ENCODE data around the gene CGB1.

The CGB1 gene

GRCh38 chr19:48999481-49000325 is 37.0 kb downstream of the CGB1 start:
- Mint-ChIP-seq H3K27me3 (no peaks in the 10 kb centered on the region), H3K9me3 (ENCODE audit: low read depth) (no peaks in the 10 kb centered on the region), H3K36me3 (peaks cover 6% of the 10 kb centered on the region), H3K27ac (no peak overlapping the region), H3K4me3 (no peak overlapping the region), H3K4me1 (ENCODE audit: low read depth) (peaks cover 16% of the 10 kb centered on the region)

- peaks cover 24% of the 10 kb centered on the region for H3K4me1 Mint-ChIP-seq (ENCODE audit: low read depth)
- H3K9me3 Mint-ChIP-seq (ENCODE audit: low read depth), result no peaks in the 10 kb centered on the region
- no peak overlapping the region for H3K4me3 Mint-ChIP-seq
- H3K27me3 Mint-ChIP-seq, result no peaks in the 10 kb centered on the region
- H3K36me3 Mint-ChIP-seq, result peaks cover 8% of the 10 kb centered on the region
- no peak overlapping the region for H3K27ac Mint-ChIP-seq
These were observed 38.7 kb downstream of the CGB1 start for GRCh38 chr19:48997972-48998371.

DNA sequence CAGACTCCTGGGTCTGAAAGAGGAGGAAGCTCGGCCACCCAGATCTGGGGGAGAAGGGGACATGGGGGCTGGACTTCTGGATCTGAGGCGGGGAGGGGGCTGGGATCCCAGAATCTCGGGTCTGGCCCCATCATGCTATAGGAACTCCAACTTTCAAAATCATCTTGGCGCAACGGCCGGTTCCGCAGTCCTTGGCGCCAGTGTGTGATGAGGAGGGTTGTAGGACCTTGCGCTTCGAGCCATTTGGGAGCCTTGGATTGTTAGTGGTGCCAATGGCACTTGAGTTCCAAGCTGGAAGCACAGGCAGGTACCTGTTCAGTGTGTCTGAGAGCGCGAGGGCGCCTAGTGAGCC is 42.7 kb downstream of the CGB1 start:
- Mint-ChIP-seq H3K27ac (peak overlapping the region; percentile 98), H3K27me3 (no peaks in the 10 kb centered on the region), H3K4me1 (ENCODE audit: low read depth) (peaks cover 32% of the 10 kb centered on the region), H3K9me3 (ENCODE audit: low read depth) (no peaks in the 10 kb centered on the region), H3K36me3 (peaks cover 6% of the 10 kb centered on the region), H3K4me3 (peak overlapping the region; percentile 97)

- H3K27me3 Mint-ChIP-seq, result no peaks in the 10 kb centered on the region
- no peaks in the 10 kb centered on the region for H3K9me3 Mint-ChIP-seq (ENCODE audit: low read depth)
- H3K36me3 Mint-ChIP-seq, result peaks cover 6% of the 10 kb centered on the region
- H3K27ac Mint-ChIP-seq, result peak within 1 kb of the TSS; percentile 98
- peak within 1 kb of the TSS; percentile 97 for H3K4me3 Mint-ChIP-seq
- peaks cover 33% of the 10 kb centered on the region for H3K4me1 Mint-ChIP-seq (ENCODE audit: low read depth)
These were observed 43.3 kb downstream of the CGB1 start, which contains the start of the genes GYS1 and RUVBL2 for GRCh38 chr19:48993175-48994034. Gene GYS1 (minus strand): TSS chr19:48993309. CDS start chr19:48993112, 197 bp downstream. Gene RUVBL2 (plus strand): TSS chr19:48993887. CDS start chr19:48993912, 25 bp downstream.

DNA sequence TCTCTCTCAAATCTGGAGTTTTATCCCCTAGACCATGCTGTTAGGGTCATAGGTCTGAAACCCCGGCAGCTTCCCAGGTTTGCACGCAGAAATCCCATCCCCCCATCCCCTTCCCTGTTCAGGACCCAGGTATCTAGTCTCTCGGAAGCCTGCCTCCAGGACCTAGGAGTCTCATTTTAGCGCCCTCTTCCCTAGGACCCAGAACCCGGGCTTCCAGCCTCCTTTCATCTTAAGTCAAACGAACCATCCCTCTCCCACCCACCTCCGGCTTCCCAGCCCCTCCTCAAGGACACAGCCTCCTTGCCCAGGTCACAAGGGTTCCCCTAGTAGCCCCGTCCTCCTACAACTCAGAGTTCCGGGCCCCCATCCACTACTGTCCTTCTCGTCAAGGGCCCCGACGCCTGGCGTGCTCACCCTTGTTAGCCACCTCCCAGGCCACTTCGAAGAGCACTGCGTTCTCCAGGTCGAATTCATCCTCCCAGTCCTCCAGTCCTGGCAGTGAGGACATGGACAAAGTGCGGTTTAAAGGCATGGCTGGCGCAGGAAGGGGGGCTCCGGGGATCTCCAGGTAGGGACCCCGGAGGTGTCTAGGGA is 44.0 kb downstream of the CGB1 start:
- H3K4me3 Mint-ChIP-seq, result peak overlapping the region; percentile 97
- H3K27ac Mint-ChIP-seq, result peak overlapping the region; percentile 98
- H3K9me3 Mint-ChIP-seq (ENCODE audit: low read depth), result no peaks in the 10 kb centered on the region
- H3K36me3 Mint-ChIP-seq, result peaks cover 9% of the 10 kb centered on the region
- no peaks in the 10 kb centered on the region for H3K27me3 Mint-ChIP-seq
- H3K4me1 Mint-ChIP-seq (ENCODE audit: low read depth), result peaks cover 34% of the 10 kb centered on the region

GRCh38 chr19:48991873-48992580 is 44.7 kb downstream of the CGB1 start:
- peak overlapping the region; percentile 97 for H3K4me3 Mint-ChIP-seq
- no peaks in the 10 kb centered on the region for H3K27me3 Mint-ChIP-seq
- H3K4me1 Mint-ChIP-seq (ENCODE audit: low read depth), result peaks cover 36% of the 10 kb centered on the region
- peaks cover 9% of the 10 kb centered on the region for H3K36me3 Mint-ChIP-seq
- peak overlapping the region; percentile 98 for H3K27ac Mint-ChIP-seq
- H3K9me3 Mint-ChIP-seq (ENCODE audit: low read depth), result no peaks in the 10 kb centered on the region

DNA sequence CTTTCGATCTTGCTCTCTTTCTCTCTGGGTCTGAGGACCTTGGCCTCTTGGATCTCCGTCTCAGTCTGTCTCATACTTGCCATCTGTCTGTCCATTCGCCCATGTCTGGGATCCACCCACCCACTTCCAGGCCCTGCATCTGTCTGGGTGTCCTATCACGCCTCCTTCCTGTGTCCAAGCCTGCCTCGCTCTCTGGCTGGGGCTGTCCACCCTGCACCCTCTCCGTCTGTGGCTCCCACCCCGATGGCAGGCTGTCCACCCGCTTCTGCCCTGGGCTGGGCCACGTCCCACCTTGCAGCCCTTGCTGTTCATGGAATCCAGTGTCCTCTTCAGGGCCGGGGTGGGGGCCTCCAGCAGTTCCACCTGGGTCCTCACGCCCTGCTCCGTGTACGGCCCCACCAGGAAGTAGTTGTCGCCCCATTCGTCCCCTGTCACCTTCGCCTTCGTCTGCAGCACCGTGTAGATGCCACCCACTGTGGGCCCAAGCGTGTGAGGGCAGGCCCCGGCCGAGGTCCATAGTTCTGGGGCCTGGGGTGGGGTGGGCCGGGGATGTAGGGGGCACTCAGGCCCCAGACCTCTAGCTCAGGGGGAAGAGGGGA is 45.6 kb downstream of the CGB1 start:
- H3K4me1 Mint-ChIP-seq (ENCODE audit: low read depth), result peaks cover 37% of the 10 kb centered on the region
- H3K27me3 Mint-ChIP-seq, result no peaks in the 10 kb centered on the region
- no peaks in the 10 kb centered on the region for H3K9me3 Mint-ChIP-seq (ENCODE audit: low read depth)
- peaks cover 9% of the 10 kb centered on the region for H3K36me3 Mint-ChIP-seq
- no peak overlapping the region for H3K27ac Mint-ChIP-seq
- no peak overlapping the region for H3K4me3 Mint-ChIP-seq

DNA sequence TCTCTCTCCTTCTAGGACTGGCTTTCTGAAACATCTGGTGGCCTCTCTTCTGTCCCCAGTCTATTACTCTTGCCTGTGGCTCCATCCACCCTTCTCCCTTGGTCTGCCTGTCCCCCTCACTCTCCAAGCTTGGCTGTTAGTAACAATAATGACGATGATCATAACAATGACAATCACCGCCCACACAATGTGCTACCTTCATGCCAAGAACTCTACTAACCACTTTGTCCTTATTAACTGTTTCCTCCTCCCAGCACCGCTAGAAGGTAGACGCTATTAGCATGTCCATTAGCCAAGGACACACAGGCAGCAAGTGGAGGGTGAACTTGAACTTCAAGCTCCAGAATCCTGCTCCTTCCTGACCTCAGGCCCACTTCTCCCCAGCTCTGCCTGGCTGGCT is 46.3 kb downstream of the CGB1 start:
- Mint-ChIP-seq H3K27me3 (no peaks in the 10 kb centered on the region), H3K36me3 (peaks cover 9% of the 10 kb centered on the region), H3K27ac (peak overlapping the region; percentile 78), H3K4me3 (peak overlapping the region; percentile 35), H3K9me3 (ENCODE audit: low read depth) (no peaks in the 10 kb centered on the region), H3K4me1 (ENCODE audit: low read depth) (peaks cover 37% of the 10 kb centered on the region)

GRCh38 chr19:48989701-48990291 is 46.9 kb downstream of the CGB1 start:
- no peak overlapping the region for H3K4me3 Mint-ChIP-seq

DNA sequence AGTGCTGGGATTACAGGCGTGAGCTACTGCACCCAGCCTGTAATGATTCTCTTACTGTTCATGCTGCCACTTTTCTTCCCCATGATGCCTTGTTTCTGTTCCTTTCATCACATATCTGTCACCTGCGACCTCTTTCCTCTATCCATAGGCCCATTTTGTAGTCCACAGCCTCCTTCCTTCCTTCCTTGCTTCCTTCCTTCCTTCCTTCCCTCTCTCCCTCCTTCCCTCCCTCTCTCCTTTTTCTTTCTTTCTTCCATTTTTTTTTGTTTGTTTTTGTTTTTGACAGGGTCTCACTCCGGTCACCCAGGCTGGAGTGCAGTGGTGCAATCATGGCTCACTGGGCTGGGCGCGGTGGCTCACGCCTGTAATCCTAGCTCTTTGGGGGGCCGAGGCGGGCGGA is 47.8 kb downstream of the CGB1 start:
- no peaks in the 10 kb centered on the region for H3K27me3 Mint-ChIP-seq
- peaks cover 25% of the 10 kb centered on the region for H3K4me1 Mint-ChIP-seq (ENCODE audit: low read depth)
- H3K9me3 Mint-ChIP-seq (ENCODE audit: low read depth), result no peaks in the 10 kb centered on the region
- peaks cover 5% of the 10 kb centered on the region for H3K36me3 Mint-ChIP-seq
- no peak overlapping the region for H3K27ac Mint-ChIP-seq
- no peak overlapping the region for H3K4me3 Mint-ChIP-seq

More at GRCh38 chr19:48989701-48990291, 46.9 kb downstream of the CGB1 start:
- H3K9me3 Mint-ChIP-seq (ENCODE audit: low read depth), result no peaks in the 10 kb centered on the region
- peaks cover 5% of the 10 kb centered on the region for H3K36me3 Mint-ChIP-seq
- peak overlapping the region; percentile 78 for H3K27ac Mint-ChIP-seq
- no peaks in the 10 kb centered on the region for H3K27me3 Mint-ChIP-seq
- peaks cover 32% of the 10 kb centered on the region for H3K4me1 Mint-ChIP-seq (ENCODE audit: low read depth)

DNA sequence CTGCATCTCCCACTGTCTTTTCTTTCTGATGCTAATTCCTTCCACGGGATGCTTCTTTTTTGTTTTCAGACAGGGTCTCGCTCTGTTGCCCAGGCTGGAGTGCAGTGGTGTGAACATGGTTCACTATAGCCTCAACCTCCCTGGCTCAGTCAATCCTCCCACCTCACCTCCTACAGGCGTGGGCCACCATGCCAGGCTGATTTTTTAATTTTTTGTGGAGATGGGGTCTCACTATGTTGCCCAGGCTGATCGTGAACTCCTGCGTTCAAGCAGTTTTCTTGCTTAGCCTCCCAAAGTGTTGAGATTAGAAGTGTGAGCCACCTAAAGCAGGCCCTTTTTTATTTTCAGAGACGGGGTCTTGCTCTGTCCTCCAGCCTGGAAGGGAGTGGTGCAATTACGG is 48.4 kb downstream of the CGB1 start:
- H3K9me3 Mint-ChIP-seq (ENCODE audit: low read depth), result no peaks in the 10 kb centered on the region
- no peak overlapping the region for H3K27ac Mint-ChIP-seq
- H3K4me3 Mint-ChIP-seq, result no peak overlapping the region
- no peaks in the 10 kb centered on the region for H3K27me3 Mint-ChIP-seq
- peaks cover 23% of the 10 kb centered on the region for H3K4me1 Mint-ChIP-seq (ENCODE audit: low read depth)
- peaks cover 5% of the 10 kb centered on the region for H3K36me3 Mint-ChIP-seq

DNA sequence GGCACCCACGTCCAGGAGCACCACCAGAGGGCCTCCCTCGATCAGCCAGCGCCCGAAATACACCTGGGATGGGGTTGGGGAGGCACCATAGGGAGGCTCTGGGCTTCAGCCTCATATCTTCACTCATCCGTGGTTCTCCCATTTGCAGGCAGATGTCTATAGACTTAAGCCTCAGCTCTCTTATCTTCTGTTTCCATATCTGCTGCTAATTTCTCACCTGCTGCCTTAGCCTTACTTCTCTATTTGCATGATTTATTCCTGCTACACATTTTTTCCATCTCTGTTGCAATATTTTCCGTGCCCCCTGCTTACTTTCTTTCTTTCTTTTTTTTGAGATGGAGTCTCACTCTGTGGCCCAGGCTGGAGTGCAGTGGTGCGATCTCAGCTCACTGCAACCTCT is 49.4 kb downstream of the CGB1 start:
- Mint-ChIP-seq H3K27me3 (no peaks in the 10 kb centered on the region), H3K9me3 (ENCODE audit: low read depth) (no peaks in the 10 kb centered on the region), H3K36me3 (peaks cover 7% of the 10 kb centered on the region), H3K27ac (peak overlapping the region; percentile 34), H3K4me3 (no peak overlapping the region), H3K4me1 (ENCODE audit: low read depth) (peaks cover 21% of the 10 kb centered on the region)

GRCh38 chr19:48986211-48986610 is 50.5 kb downstream of the CGB1 start:
- Mint-ChIP-seq H3K9me3 (ENCODE audit: low read depth) (no peaks in the 10 kb centered on the region), H3K27me3 (no peaks in the 10 kb centered on the region), H3K36me3 (peaks cover 7% of the 10 kb centered on the region), H3K4me3 (no peak overlapping the region), H3K27ac (no peak overlapping the region), H3K4me1 (ENCODE audit: low read depth) (peaks cover 16% of the 10 kb centered on the region)

GRCh38 chr19:48985711-48986110 is 51.0 kb downstream of the CGB1 start:
- H3K27me3 Mint-ChIP-seq, result no peaks in the 10 kb centered on the region
- H3K9me3 Mint-ChIP-seq (ENCODE audit: low read depth), result no peaks in the 10 kb centered on the region
- no peak overlapping the region for H3K4me3 Mint-ChIP-seq
- H3K36me3 Mint-ChIP-seq, result peaks cover 7% of the 10 kb centered on the region
- H3K4me1 Mint-ChIP-seq (ENCODE audit: low read depth), result peaks cover 16% of the 10 kb centered on the region
- no peak overlapping the region for H3K27ac Mint-ChIP-seq

Data from activated naive CD8-positive, alpha-beta T cell (primary cell).